ACC112 (cell line): ENCODE data around the gene CARTPT.

Experiments used
- H2AFZ ChIP-seq: fragments of 200-600 bp; sonication (generic); one replicate; pipeline ENCODE4 v1.6.0; 2017; ENCODE audit warnings: antibody characterized with exemption, low read length; ENCODE audit not compliant: unreplicated experiment
- H3K27ac ChIP-seq: fragments of 200-600 bp; sonication (generic); 2 replicates; pipeline ENCODE4 v1.5.1; 2014; ENCODE audit warnings: low read depth, mild to moderate bottlenecking, antibody characterized with exemption, low read length, moderate library complexity
- H3K27me3 ChIP-seq: fragments of 200-600 bp; sonication (generic); 2 replicates; pipeline ENCODE4 v1.6.1; 2014; ENCODE audit warnings: mild to moderate bottlenecking, antibody characterized with exemption, low read length, moderate library complexity, mixed read lengths; ENCODE audit not compliant: insufficient read depth
- H3K36me3 ChIP-seq: fragments of 200-600 bp; sonication (generic); 2 replicates; pipeline ENCODE4 v1.6.1; 2016; ENCODE audit warnings: mild to moderate bottlenecking, antibody characterized with exemption, low read length, moderate library complexity, mixed read lengths; ENCODE audit not compliant: insufficient read depth
- H3K4me1 ChIP-seq: fragments of 200-600 bp; sonication (generic); one replicate; pipeline ENCODE4 v1.6.1; 2016; ENCODE audit warnings: low read length, mixed read lengths; ENCODE audit not compliant: insufficient read depth, unreplicated experiment, control insufficient read depth
- H3K4me3 ChIP-seq: fragments of 200-600 bp; sonication (generic); 2 replicates; pipeline ENCODE4 v1.5.1; 2014; ENCODE audit warnings: mild to moderate bottlenecking, low read depth, low read length
- H3K79me2 ChIP-seq: fragments of 200-600 bp; sonication (generic); one replicate; pipeline ENCODE4 v1.6.0; 2016; ENCODE audit warnings: low read length; ENCODE audit not compliant: control insufficient read depth, unreplicated experiment, insufficient read depth

The CARTPT gene

DNA sequence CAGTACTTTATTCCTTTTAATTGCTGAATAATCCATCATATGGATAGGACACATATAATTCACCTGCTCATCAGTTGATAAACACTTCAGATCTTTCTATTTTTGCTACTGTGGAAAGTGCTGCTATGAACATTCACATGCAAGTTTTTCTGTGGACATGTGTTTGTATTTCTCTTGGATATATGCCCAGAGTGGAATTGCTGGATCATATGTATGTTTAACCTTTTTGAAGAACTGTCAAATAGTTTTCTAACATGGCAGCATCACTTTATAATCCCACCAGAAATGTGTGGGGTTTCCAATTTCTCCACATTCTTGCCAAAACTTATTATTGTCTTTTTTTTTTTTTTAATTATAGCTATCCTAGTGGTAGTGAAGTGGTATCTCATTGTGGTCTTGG is 15.1 kb downstream of the CARTPT start:
- Histone ChIP-seq H3K4me1 (no peaks in the 10 kb centered on the region), H3K27me3 (peaks cover 85% of the 10 kb centered on the region), H2AFZ (no peak overlapping the region), H3K27ac (no peak overlapping the region), H3K79me2 (no peaks in the 10 kb centered on the region), H3K36me3 (no peaks in the 10 kb centered on the region), H3K4me3 (no peak overlapping the region)

GRCh38 chr5:71737931-71738539 is 19.0 kb downstream of the CARTPT start:
- no peaks in the 10 kb centered on the region for H3K4me1 ChIP-seq
- no peaks in the 10 kb centered on the region for H3K36me3 ChIP-seq

DNA sequence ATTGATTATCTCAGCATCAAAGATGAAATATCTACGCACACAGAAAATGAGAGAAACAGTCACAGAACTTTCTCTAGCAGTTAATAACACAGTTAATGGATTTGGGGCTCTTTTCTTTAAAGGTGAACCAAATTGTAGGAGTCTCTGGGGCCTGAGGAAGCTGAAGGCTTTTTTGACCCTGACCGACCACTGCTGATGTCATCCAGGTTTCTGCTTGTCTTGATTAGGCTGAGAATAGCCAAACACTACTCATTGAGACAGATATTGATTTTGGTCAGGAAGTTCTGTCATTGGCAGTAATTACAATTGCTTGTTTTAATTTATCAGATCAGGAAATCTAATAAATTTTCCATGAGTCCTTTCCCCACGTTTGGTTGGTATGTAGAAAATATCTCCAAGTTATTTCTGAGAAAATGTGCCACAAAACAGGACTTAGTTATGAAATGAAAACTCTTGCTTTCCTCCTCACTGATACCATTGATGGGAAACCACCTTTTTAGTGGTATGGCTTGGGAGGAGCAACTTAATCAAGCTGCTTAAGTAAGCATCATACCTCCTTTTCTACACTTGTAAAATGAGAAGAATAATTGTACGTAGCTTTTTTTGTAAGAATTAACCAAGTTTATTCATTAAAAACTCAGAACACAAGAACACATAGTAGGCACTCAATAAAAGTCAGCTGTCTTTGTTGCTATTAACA is 19.7 kb downstream of the CARTPT start:
- no peak overlapping the region for H3K4me3 ChIP-seq
- no peaks in the 10 kb centered on the region for H3K36me3 ChIP-seq
- no peaks in the 10 kb centered on the region for H3K4me1 ChIP-seq
- H3K27me3 ChIP-seq: peaks cover 58% of the 10 kb centered on the region
- H3K27ac ChIP-seq: no peak overlapping the region
- no peaks in the 10 kb centered on the region for H3K79me2 ChIP-seq
- no peak overlapping the region for H2AFZ ChIP-seq

More at GRCh38 chr5:71737931-71738539, 19.0 kb downstream of the CARTPT start:
- H3K4me3 ChIP-seq: no peak overlapping the region
- peaks cover 64% of the 10 kb centered on the region for H3K27me3 ChIP-seq
- H2AFZ ChIP-seq: no peak overlapping the region
- H3K27ac ChIP-seq: no peak overlapping the region
- H3K79me2 ChIP-seq: no peaks in the 10 kb centered on the region

GRCh38 chr5:71740015-71740753 is 21.1 kb downstream of the CARTPT start:
- no peak overlapping the region for H3K4me3 ChIP-seq
- H3K27ac ChIP-seq: no peak overlapping the region

GRCh38 chr5:71743155-71743554 is 24.1 kb downstream of the CARTPT start:
- Histone ChIP-seq H2AFZ (no peak overlapping the region), H3K36me3 (no peaks in the 10 kb centered on the region), H3K27me3 (peaks cover 27% of the 10 kb centered on the region; the same call in 1 of the 2 replicates), H3K27ac (no peak overlapping the region), H3K4me1 (no peaks in the 10 kb centered on the region), H3K79me2 (no peaks in the 10 kb centered on the region), H3K4me3 (no peak overlapping the region)

More at GRCh38 chr5:71740015-71740753, 21.1 kb downstream of the CARTPT start:
- H2AFZ ChIP-seq: no peak overlapping the region
- H3K27me3 ChIP-seq: peaks cover 47% of the 10 kb centered on the region
- H3K79me2 ChIP-seq: no peaks in the 10 kb centered on the region
- H3K4me1 ChIP-seq: no peaks in the 10 kb centered on the region
- H3K36me3 ChIP-seq: no peaks in the 10 kb centered on the region

- H3K27ac ChIP-seq: no peak overlapping the region
- H3K36me3 ChIP-seq: no peaks in the 10 kb centered on the region
These were observed 25.1 kb downstream of the CARTPT start for GRCh38 chr5:71744009-71744790.

DNA sequence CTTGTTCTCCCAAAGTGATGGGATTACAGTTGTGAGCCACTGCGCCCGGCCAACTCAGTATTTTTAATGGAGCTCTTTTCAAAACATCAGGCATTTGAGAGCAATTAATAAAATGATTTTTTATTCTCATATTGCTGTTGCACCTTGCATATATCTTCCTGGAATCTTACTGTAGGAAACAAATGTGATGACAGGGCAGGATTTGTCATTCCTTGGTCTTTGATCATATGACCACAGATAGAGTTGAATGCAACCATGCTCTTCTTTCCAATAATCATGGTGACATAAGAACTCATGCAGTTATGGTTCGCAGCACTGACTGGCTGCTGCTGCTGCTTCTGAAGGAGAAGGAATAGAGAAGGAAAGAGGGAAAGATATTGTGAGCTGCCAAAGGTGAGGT is 28.1 kb downstream of the CARTPT start:
- Histone ChIP-seq H3K27me3 (peaks cover 8% of the 10 kb centered on the region; the same call in 1 of the 2 replicates), H3K79me2 (no peaks in the 10 kb centered on the region), H2AFZ (no peak overlapping the region), H3K4me3 (no peak overlapping the region), H3K27ac (no peak overlapping the region), H3K36me3 (no peaks in the 10 kb centered on the region), H3K4me1 (no peaks in the 10 kb centered on the region)

More at GRCh38 chr5:71744009-71744790, 25.1 kb downstream of the CARTPT start:
- H3K79me2 ChIP-seq: no peaks in the 10 kb centered on the region
- H3K27me3 ChIP-seq: peaks cover 19% of the 10 kb centered on the region; the same call in 1 of the 2 replicates
- H3K4me1 ChIP-seq: no peaks in the 10 kb centered on the region
- no peak overlapping the region for H2AFZ ChIP-seq
- no peak overlapping the region for H3K4me3 ChIP-seq

DNA sequence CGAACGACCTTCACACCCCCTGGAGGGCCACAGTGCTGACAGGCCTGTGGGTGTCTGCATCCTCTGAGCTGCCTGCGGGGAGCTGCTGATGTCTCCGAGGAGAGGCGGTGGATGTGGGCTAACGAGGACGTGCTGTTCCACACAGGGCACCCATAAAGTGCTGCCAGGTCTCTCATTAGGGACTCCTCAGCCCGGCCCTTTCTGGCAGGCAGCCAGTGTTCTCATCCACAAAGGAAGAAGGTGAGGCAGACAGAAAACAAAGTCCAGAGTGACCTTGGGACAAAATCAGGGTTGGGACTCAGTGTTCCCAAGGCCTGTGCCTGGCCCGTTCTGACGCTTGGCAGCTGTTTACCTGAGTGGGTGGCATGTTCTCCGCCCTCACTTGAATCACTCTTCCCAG is 29.3 kb downstream of the CARTPT start:
- no peaks in the 10 kb centered on the region for H3K79me2 ChIP-seq
- H3K27ac ChIP-seq: no peak overlapping the region
- no peaks in the 10 kb centered on the region for H3K4me1 ChIP-seq
- H3K36me3 ChIP-seq: no peaks in the 10 kb centered on the region
- H3K4me3 ChIP-seq: no peak overlapping the region
- H2AFZ ChIP-seq: no peak overlapping the region
- H3K27me3 ChIP-seq: peaks cover 4% of the 10 kb centered on the region; the same call in 1 of the 2 replicates

DNA sequence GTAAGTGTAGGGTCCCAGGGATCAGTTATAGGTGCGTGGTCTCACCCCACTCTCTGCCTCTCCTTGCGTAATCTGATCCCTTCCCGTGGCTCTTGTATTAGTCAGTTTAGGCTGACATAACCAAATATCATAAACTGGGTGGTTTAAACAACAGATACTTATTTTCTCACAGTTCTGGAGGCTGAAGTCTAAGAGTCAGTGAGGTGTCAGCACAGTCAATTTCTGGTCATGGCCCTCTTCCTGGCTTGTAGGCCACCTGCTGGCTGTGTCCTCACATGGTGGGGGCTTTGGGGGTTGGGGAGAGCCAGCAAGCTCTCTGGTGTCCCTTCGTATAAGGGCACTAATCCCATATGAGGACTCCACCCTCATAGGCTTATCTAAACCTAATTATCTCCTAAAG is 32.3 kb downstream of the CARTPT start:
- H3K79me2 ChIP-seq: no peaks in the 10 kb centered on the region
- peaks cover 5% of the 10 kb centered on the region; the same call in 1 of the 2 replicates for H3K27me3 ChIP-seq
- H3K4me3 ChIP-seq: no peak overlapping the region
- H3K36me3 ChIP-seq: no peaks in the 10 kb centered on the region
- H3K4me1 ChIP-seq: no peaks in the 10 kb centered on the region
- H3K27ac ChIP-seq: no peak overlapping the region
- H2AFZ ChIP-seq: no peak overlapping the region
